Measurements from ENCODE around the gene ARPC1A. TPM values are rescaled to one million over a fixed set of nuclear protein-coding genes. Genes with fewer than 3 reads are reported as not detected.

ARPC1A gene
- total RNA-seq, 2 donors from 2014 or later = 108 to 117 TPM

DNA sequence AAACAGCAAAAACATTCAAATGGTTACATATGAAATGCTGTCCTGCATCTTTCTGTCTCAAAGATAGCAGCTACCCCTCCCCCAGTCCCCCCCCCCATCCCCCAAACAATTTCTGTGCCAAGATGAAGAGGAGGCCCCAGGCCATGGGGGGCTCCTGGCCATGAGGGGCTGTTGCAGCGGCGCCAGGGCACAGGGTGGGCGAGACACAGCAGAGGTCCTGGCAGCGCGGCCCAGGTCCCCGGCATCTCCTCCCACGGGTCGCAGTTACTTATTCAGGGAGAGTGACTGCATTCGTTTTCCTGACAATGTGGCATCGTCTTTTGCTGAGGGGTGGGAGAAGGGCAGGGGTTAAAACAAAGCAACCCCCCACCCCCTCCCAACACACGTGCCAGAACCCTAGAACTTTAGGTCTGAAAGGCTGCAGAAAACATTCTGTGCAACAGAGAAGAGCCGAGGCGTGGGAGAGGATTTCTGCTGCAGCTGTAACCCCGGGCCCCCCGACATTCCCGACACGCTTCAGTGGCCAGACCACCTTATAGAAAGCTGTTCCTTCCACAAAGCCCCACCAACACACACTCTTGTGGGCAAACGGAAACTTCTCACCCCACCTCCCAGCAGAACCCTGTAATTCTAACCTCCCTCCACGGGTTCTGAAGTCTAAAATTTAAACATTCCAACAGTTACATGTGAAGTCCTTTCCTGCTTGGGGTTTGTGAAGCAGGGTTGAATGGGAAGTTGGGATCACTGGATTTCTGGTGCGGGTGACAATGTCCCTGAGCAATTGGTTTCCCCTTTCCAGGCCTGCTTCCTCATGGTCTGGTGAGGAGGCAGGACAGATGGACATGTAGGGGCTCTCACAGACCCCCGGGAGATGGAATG lies 71.0 kb downstream of the ARPC1A start:
- TF ChIP-seq, protein P1, sequence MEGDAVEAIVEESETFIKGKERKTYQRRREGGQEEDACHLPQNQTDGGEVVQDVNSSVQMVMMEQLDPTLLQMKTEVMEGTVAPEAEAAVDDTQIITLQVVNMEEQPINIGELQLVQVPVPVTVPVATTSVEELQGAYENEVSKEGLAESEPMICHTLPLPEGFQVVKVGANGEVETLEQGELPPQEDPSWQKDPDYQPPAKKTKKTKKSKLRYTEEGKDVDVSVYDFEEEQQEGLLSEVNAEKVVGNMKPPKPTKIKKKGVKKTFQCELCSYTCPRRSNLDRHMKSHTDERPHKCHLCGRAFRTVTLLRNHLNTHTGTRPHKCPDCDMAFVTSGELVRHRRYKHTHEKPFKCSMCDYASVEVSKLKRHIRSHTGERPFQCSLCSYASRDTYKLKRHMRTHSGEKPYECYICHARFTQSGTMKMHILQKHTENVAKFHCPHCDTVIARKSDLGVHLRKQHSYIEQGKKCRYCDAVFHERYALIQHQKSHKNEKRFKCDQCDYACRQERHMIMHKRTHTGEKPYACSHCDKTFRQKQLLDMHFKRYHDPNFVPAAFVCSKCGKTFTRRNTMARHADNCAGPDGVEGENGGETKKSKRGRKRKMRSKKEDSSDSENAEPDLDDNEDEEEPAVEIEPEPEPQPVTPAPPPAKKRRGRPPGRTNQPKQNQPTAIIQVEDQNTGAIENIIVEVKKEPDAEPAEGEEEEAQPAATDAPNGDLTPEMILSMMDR (IDR thresholded peaks at IDR 0.05) = no peak
- no peak overlapping the region for H3K4me3 ChIP-seq
- H3K4me1 ChIP-seq = peaks cover 0 to 20% of the 10 kb centered on the region in 2 donors
- H3K27ac ChIP-seq = no peak overlapping the region
- DNase-seq (ENCODE audit: low spot score) = no peak
- no peaks in the 10 kb centered on the region for H3K27me3 ChIP-seq
- no peaks in the 10 kb centered on the region for H3K9me3 ChIP-seq
- peaks cover 72% of the 10 kb centered on the region for H3K36me3 ChIP-seq

DNA sequence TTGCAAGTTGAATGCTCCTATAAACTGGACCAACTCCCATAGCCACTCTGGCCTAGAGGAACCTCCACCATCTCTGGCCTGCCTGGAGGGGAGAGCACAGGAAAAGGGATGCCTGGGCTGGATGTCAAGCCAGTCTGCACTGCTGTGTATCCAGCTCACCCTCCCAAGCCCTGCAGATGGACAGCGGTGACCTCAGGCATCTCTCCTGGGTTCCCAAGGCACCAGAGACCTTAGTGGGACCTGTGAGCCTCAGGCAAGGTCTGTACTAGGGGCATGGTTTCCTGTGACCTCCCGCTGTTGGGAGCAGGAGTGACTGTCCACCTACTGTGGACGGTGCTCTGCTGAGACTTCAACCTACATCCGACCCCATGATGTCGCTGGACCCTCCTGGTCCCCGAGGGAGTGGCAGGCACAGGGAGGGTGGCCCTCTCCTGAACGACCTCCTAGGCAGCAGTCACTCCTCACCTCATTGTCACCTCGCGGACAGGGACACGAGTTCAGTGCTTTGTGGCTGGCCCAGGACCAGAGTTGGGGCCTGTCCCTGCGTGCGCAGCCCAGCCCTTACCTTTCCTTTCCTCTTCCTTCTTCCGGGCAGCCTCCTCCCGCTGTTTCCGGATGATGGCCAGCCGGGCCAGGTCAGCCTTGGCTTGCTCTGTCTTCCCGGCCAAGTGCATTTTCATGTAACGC lies 71.7 kb downstream of the ARPC1A start:
- H3K27me3 ChIP-seq = no peaks in the 10 kb centered on the region
- TF ChIP-seq, protein P1 (IDR thresholded peaks at IDR 0.05) = no peak
- H3K27ac ChIP-seq = no peak overlapping the region
- no peak overlapping the region for H3K4me3 ChIP-seq
- H3K36me3 ChIP-seq = peaks cover 78% of the 10 kb centered on the region
- no peak for DNase-seq (ENCODE audit: low spot score)
- H3K9me3 ChIP-seq = no peaks in the 10 kb centered on the region
- peaks cover 0 to 13% of the 10 kb centered on the region in 2 donors for H3K4me1 ChIP-seq

DNA sequence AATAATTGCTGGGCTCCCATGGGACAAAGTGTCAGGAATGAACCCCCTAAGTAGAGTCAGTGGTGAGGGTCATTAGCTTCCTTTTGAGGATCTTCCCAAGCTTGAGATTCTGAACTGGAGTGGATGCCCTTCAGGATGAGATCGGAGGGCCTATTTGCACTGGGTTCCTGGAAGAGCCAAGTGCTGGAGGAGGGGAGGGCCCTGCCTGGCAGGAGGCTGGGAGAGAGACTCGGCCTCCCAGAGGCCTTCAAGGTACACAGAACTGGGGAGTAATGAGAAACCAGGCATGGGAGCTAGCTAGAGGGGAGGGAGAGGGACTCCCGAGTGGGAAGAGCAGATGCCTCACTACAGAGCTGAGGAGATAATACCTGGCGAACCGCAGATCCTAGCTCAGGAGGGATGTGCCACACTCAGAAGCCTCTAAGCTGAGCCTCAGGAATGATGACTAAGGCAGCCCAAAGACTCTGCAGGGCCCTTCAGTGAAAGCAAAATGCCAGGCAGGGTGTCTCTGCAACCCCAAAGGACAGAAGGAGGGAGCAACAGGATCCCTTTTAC lies 73.3 kb downstream of the ARPC1A start:
- Histone ChIP-seq H3K4me1 (peaks cover 0 to under 1% of the 10 kb centered on the region in 2 donors), H3K4me3 (no peak overlapping the region), H3K9me3 (no peaks in the 10 kb centered on the region), H3K27me3 (no peaks in the 10 kb centered on the region), H3K36me3 (peaks cover 87% of the 10 kb centered on the region), H3K27ac (no peak overlapping the region)
- no peak for DNase-seq (ENCODE audit: low spot score)
- TF ChIP-seq, protein P1 (IDR thresholded peaks at IDR 0.05) = no peak

DNA sequence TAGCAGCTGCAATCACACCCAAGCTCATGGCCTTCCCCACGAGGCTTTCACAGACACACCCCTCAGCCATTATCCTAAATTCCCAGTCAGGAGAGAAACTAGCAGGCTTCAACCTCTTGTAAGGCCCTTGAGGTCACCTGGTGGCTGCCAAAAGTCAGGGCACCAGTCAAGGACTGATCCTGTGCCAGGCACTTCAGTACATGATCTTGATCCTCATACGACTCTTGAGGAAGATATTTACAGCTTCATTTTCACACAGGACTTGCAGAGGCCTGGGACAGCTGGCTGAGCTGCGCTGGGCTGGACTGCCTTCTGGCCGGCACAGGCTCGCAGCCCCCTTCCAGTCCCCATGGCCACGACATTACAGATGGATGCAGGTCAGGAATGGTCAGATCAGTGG lies 73.9 kb downstream of the ARPC1A start:
- no peak overlapping the region for H3K27ac ChIP-seq
- no peaks in the 10 kb centered on the region for H3K27me3 ChIP-seq
- no peaks in the 10 kb centered on the region for H3K4me1 ChIP-seq
- H3K4me3 ChIP-seq = no peak overlapping the region
- no peak for DNase-seq (ENCODE audit: low spot score)
- TF ChIP-seq, protein P1 (IDR thresholded peaks at IDR 0.05) = no peak
- H3K36me3 ChIP-seq = peaks cover 82% of the 10 kb centered on the region
- no peaks in the 10 kb centered on the region for H3K9me3 ChIP-seq

DNA sequence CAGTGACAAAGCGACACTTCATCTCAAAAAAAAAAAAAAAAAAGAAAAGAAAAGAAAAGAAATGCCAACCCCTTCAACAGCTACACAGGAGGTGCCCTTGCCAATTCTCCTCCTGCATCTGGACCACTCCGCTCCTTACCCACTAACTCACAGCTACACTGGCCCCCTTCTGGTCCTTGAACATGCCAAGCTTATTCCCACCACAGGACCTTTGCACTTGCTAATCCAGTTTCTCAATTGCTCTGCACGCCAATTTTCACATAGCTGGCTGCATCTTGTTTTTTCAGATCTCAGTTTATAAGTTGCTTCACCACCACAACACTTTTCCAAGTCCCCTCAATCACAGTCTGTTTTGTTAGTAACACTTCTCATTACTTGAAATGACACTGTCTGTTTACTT lies 77.2 kb downstream of the ARPC1A start:
- Histone ChIP-seq H3K36me3 (peaks cover 55% of the 10 kb centered on the region), H3K9me3 (no peaks in the 10 kb centered on the region), H3K27ac (no peak overlapping the region), H3K4me3 (no peak overlapping the region), H3K27me3 (no peaks in the 10 kb centered on the region), H3K4me1 (peaks cover 0 to 22% of the 10 kb centered on the region in 2 donors)
- no peak for DNase-seq (ENCODE audit: low spot score)
- TF ChIP-seq, protein P1 (IDR thresholded peaks at IDR 0.05) = no peak

Measured in right atrium auricular region (tissue), 2 donors.